ENCODE data around the gene LRP6. TPM values are rescaled to one million over a fixed set of nuclear protein-coding genes. Genes with fewer than 3 reads are reported as not detected.
"Not testable (repeated sequence)": the region's sequence is repeated elsewhere in the genome, so short reads cannot be mapped to it uniquely, and the experiment has no call there.

The LRP6 gene
- total RNA-seq, 1 donor from 2014 or later: 44.4 TPM

GRCh38 chr12:12116677-12117076 lies 150.2 kb downstream of the LRP6 start:
- no peaks in the 10 kb centered on the region for H3K4me1 ChIP-seq (ENCODE audit: control insufficient read depth in 3 of 3, insufficient read depth in 3 of 3, low read length in 3 of 3)

DNA sequence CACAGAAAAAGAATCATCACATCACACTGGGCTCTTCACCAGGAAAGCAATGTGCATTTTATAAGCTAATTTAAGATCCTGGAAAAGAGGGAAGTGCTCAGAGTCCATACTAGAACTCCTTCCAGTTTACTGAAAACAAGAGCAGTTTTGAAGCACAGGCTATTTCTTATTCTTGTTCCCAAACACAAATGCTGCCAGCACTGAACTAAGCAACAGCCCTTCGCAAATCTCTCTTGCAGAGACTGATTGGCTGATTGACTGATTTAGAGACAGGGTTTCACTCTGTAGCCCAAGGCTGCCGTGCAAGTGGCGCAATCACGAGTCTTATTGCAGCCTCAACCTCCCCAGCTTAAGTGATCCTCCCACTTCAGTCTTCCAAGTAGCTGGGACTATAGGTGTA lies 151.3 kb downstream of the LRP6 start:
- Histone ChIP-seq H3K9me3 (ENCODE audit: control insufficient read depth in 3 of 3, low read length in 3 of 3) (no peaks in the 10 kb centered on the region), H3K4me3 (ENCODE audit: low read length in 3 of 3) (no peak overlapping the region), H3K27me3 (ENCODE audit: control insufficient read depth in 3 of 3, insufficient read depth in 3 of 3, low read length in 3 of 3) (no peaks in the 10 kb centered on the region), H3K9ac (ENCODE audit: low read depth in 1 of 3, low read length in 3 of 3) (no peak overlapping the region), H3K4me1 (ENCODE audit: control insufficient read depth in 3 of 3, insufficient read depth in 3 of 3, low read length in 3 of 3) (no peaks in the 10 kb centered on the region), H3K27ac (ENCODE audit: low read depth, low read length) (no peak overlapping the region), H3K36me3 (ENCODE audit: control insufficient read depth in 3 of 3, insufficient read depth in 3 of 3, low read length in 3 of 3) (peaks cover 0 to 4% (median 3%) of the 10 kb centered on the region in 3 donors)

More at GRCh38 chr12:12116677-12117076, 150.2 kb downstream of the LRP6 start:
- Histone ChIP-seq H3K27me3 (ENCODE audit: control insufficient read depth in 3 of 3, insufficient read depth in 3 of 3, low read length in 3 of 3) (no peaks in the 10 kb centered on the region), H3K9ac (ENCODE audit: low read depth in 1 of 3, low read length in 3 of 3) (no peak overlapping the region), H3K36me3 (ENCODE audit: control insufficient read depth in 3 of 3, insufficient read depth in 3 of 3, low read length in 3 of 3) (peaks cover 7 to 12% (median 7%) of the 10 kb centered on the region in 3 donors), H3K4me3 (ENCODE audit: low read length in 3 of 3) (no peak overlapping the region), H3K27ac (ENCODE audit: low read depth, low read length) (no peak overlapping the region), H3K9me3 (ENCODE audit: control insufficient read depth in 3 of 3, low read length in 3 of 3) (no peaks in the 10 kb centered on the region)

- H3K9ac ChIP-seq (ENCODE audit: low read depth in 1 of 3, low read length in 3 of 3); H3K4me1 ChIP-seq (ENCODE audit: control insufficient read depth in 3 of 3, insufficient read depth in 3 of 3, low read length in 3 of 3); H3K9me3 ChIP-seq (ENCODE audit: control insufficient read depth in 3 of 3, low read length in 3 of 3); H3K27me3 ChIP-seq (ENCODE audit: control insufficient read depth in 3 of 3, insufficient read depth in 3 of 3, low read length in 3 of 3); H3K36me3 ChIP-seq (ENCODE audit: control insufficient read depth in 3 of 3, insufficient read depth in 3 of 3, low read length in 3 of 3); H3K4me3 ChIP-seq (ENCODE audit: low read length in 3 of 3); H3K27ac ChIP-seq (ENCODE audit: low read depth, low read length): not testable (repeated sequence)
Observed at GRCh38 chr12:12110923-12111555, 155.8 kb downstream of the LRP6 start.

- Histone ChIP-seq H3K9me3 (ENCODE audit: control insufficient read depth in 3 of 3, low read length in 3 of 3) (peaks cover 0 to 5% (median 2%) of the 10 kb centered on the region in 3 donors), H3K36me3 (ENCODE audit: control insufficient read depth in 3 of 3, insufficient read depth in 3 of 3, low read length in 3 of 3) (no peaks in the 10 kb centered on the region), H3K27me3 (ENCODE audit: control insufficient read depth in 3 of 3, insufficient read depth in 3 of 3, low read length in 3 of 3) (no peaks in the 10 kb centered on the region), H3K27ac (ENCODE audit: low read depth, low read length) (no peak overlapping the region), H3K4me1 (ENCODE audit: control insufficient read depth in 3 of 3, insufficient read depth in 3 of 3, low read length in 3 of 3) (peaks cover 0 to 6% (median 0%) of the 10 kb centered on the region in 3 donors), H3K4me3 (ENCODE audit: low read length in 3 of 3) (no peak overlapping the region), H3K9ac (ENCODE audit: low read depth in 1 of 3, low read length in 3 of 3) (no peak overlapping the region)
Observed at GRCh38 chr12:12108441-12109058, 158.3 kb downstream of the LRP6 start.

- Histone ChIP-seq H3K27ac (ENCODE audit: low read depth, low read length) (no peak overlapping the region), H3K4me1 (ENCODE audit: control insufficient read depth in 3 of 3, insufficient read depth in 3 of 3, low read length in 3 of 3) (peaks cover 0 to 6% (median 0%) of the 10 kb centered on the region in 3 donors), H3K4me3 (ENCODE audit: low read length in 3 of 3) (peak overlapping the region in 1 of 3 donors; percentile 13), H3K36me3 (ENCODE audit: control insufficient read depth in 3 of 3, insufficient read depth in 3 of 3, low read length in 3 of 3) (no peaks in the 10 kb centered on the region), H3K27me3 (ENCODE audit: control insufficient read depth in 3 of 3, insufficient read depth in 3 of 3, low read length in 3 of 3) (no peaks in the 10 kb centered on the region), H3K9me3 (ENCODE audit: control insufficient read depth in 3 of 3, low read length in 3 of 3) (peaks cover 0 to 5% (median 2%) of the 10 kb centered on the region in 3 donors), H3K9ac (ENCODE audit: low read depth in 1 of 3, low read length in 3 of 3) (no peak overlapping the region)
Observed at GRCh38 chr12:12107678-12108077, 159.2 kb downstream of the LRP6 start.

GRCh38 chr12:12099102-12099501 lies 167.7 kb downstream of the LRP6 start:
- Histone ChIP-seq H3K27me3 (ENCODE audit: control insufficient read depth in 3 of 3, insufficient read depth in 3 of 3, low read length in 3 of 3) (no peaks in the 10 kb centered on the region), H3K9ac (ENCODE audit: low read depth in 1 of 3, low read length in 3 of 3) (no peak overlapping the region), H3K9me3 (ENCODE audit: control insufficient read depth in 3 of 3, low read length in 3 of 3) (no peaks in the 10 kb centered on the region), H3K27ac (ENCODE audit: low read depth, low read length) (no peak overlapping the region), H3K4me3 (ENCODE audit: low read length in 3 of 3) (no peak overlapping the region), H3K4me1 (ENCODE audit: control insufficient read depth in 3 of 3, insufficient read depth in 3 of 3, low read length in 3 of 3) (no peaks in the 10 kb centered on the region), H3K36me3 (ENCODE audit: control insufficient read depth in 3 of 3, insufficient read depth in 3 of 3, low read length in 3 of 3) (peaks cover 0 to 4% (median 3%) of the 10 kb centered on the region in 3 donors)

DNA sequence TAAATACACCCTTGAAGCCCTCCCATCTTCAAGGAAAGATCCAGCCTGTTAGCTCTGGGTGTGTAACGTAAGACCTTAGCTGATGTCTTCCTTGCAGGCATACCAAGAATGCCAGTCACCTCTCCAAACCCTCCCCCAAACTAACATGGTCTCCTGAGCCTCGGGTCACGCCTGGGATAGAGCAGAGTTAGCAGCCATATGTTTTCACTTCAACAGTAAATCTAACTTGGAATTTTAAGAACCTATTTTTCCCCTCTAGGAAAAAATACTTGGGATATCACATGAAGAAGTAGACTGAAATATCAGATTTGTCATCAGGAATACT lies 168.2 kb downstream of the LRP6 start:
- Histone ChIP-seq H3K9ac (ENCODE audit: low read depth in 1 of 3, low read length in 3 of 3) (no peak overlapping the region), H3K4me1 (ENCODE audit: control insufficient read depth in 3 of 3, insufficient read depth in 3 of 3, low read length in 3 of 3) (no peaks in the 10 kb centered on the region), H3K9me3 (ENCODE audit: control insufficient read depth in 3 of 3, low read length in 3 of 3) (no peaks in the 10 kb centered on the region), H3K4me3 (ENCODE audit: low read length in 3 of 3) (no peak overlapping the region), H3K36me3 (ENCODE audit: control insufficient read depth in 3 of 3, insufficient read depth in 3 of 3, low read length in 3 of 3) (peaks cover 0 to 4% (median 3%) of the 10 kb centered on the region in 3 donors), H3K27ac (ENCODE audit: low read depth, low read length) (no peak overlapping the region), H3K27me3 (ENCODE audit: control insufficient read depth in 3 of 3, insufficient read depth in 3 of 3, low read length in 3 of 3) (no peaks in the 10 kb centered on the region)

GRCh38 chr12:12097891-12098690 lies 168.8 kb downstream of the LRP6 start:
- no peaks in the 10 kb centered on the region for H3K27me3 ChIP-seq (ENCODE audit: control insufficient read depth in 3 of 3, insufficient read depth in 3 of 3, low read length in 3 of 3)
- no peaks in the 10 kb centered on the region for H3K4me1 ChIP-seq (ENCODE audit: control insufficient read depth in 3 of 3, insufficient read depth in 3 of 3, low read length in 3 of 3)
- no peak overlapping the region for H3K4me3 ChIP-seq (ENCODE audit: low read length in 3 of 3)
- H3K9me3 ChIP-seq (ENCODE audit: control insufficient read depth in 3 of 3, low read length in 3 of 3): no peaks in the 10 kb centered on the region
- no peak overlapping the region for H3K9ac ChIP-seq (ENCODE audit: low read depth in 1 of 3, low read length in 3 of 3)
- no peak overlapping the region for H3K27ac ChIP-seq (ENCODE audit: low read depth, low read length)
- H3K36me3 ChIP-seq (ENCODE audit: control insufficient read depth in 3 of 3, insufficient read depth in 3 of 3, low read length in 3 of 3): peaks cover 0 to 4% (median 3%) of the 10 kb centered on the region in 3 donors

DNA sequence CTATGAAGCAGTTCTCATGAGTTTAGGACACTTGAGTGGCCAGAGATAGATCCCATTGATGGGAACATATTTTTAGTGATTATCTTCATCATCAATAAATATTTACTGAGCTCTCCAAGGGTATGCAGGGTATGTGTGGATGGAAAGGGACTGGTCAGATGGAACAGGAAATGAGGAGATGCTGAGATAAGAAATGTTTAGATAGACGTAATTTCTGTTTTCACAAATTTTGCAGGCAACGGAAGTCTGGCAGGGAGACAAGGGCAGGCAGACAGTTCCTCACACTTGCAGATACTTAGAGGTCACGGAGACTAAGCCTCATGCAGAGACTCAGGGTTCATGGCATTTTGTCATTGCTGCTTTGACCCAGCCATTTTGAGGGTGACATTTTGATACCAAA lies 171.8 kb downstream of the LRP6 start:
- H3K9ac ChIP-seq (ENCODE audit: low read depth in 1 of 3, low read length in 3 of 3): no peak overlapping the region
- H3K9me3 ChIP-seq (ENCODE audit: control insufficient read depth in 3 of 3, low read length in 3 of 3): no peaks in the 10 kb centered on the region
- no peaks in the 10 kb centered on the region for H3K27me3 ChIP-seq (ENCODE audit: control insufficient read depth in 3 of 3, insufficient read depth in 3 of 3, low read length in 3 of 3)
- H3K4me1 ChIP-seq (ENCODE audit: control insufficient read depth in 3 of 3, insufficient read depth in 3 of 3, low read length in 3 of 3): no peaks in the 10 kb centered on the region
- peaks cover 0 to 4% (median 0%) of the 10 kb centered on the region in 3 donors for H3K36me3 ChIP-seq (ENCODE audit: control insufficient read depth in 3 of 3, insufficient read depth in 3 of 3, low read length in 3 of 3)
- H3K27ac ChIP-seq (ENCODE audit: low read depth, low read length): no peak overlapping the region
- H3K4me3 ChIP-seq (ENCODE audit: low read length in 3 of 3): no peak overlapping the region

DNA sequence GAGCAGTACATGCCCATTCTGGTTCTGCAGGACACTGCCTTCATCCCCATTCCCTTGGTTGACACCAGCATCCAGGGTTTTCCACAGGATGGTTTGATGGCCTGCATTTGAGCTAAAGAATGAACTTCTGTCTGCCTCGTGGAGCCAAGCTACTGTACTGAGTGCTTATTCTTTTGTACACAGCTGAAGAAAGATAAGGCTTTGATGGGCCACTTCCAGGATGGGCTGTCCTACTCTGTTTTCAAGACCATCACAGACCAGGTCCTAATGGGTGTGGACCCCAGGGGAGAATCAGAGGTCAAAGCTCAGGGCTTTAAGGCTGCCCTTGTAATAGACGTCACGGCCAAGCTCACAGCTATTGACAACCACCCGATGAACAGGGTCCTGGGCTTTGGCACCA lies 172.4 kb downstream of the LRP6 start:
- peaks cover 0 to 4% (median 0%) of the 10 kb centered on the region in 3 donors for H3K36me3 ChIP-seq (ENCODE audit: control insufficient read depth in 3 of 3, insufficient read depth in 3 of 3, low read length in 3 of 3)

More for the DNA sequence above, 172.4 kb downstream of the LRP6 start:
- no peaks in the 10 kb centered on the region for H3K4me1 ChIP-seq (ENCODE audit: control insufficient read depth in 3 of 3, insufficient read depth in 3 of 3, low read length in 3 of 3)
- H3K9ac ChIP-seq (ENCODE audit: low read depth in 1 of 3, low read length in 3 of 3): no peak overlapping the region
- H3K9me3 ChIP-seq (ENCODE audit: control insufficient read depth in 3 of 3, low read length in 3 of 3): no peaks in the 10 kb centered on the region
- no peak overlapping the region for H3K4me3 ChIP-seq (ENCODE audit: low read length in 3 of 3)
- no peaks in the 10 kb centered on the region for H3K27me3 ChIP-seq (ENCODE audit: control insufficient read depth in 3 of 3, insufficient read depth in 3 of 3, low read length in 3 of 3)
- H3K27ac ChIP-seq (ENCODE audit: low read depth, low read length): no peak overlapping the region
